Spleen (tissue), 11 donors: ENCODE data around the gene ABCD3. TPM values are rescaled to one million over a fixed set of nuclear protein-coding genes. Genes with fewer than 3 reads are reported as not detected.

Source experiments
- DNase-seq: peaks from one replicate; pipeline ENCODE4 v3.0.0-alpha.2; 2020
- H3K27ac ChIP-seq, 8 donors: fragments of 200-600 bp; sonication (generic) in 7 of 8; 1 replicate in 4 of 8; 2 replicates in 4 of 8; pipeline versions ENCODE4 v1.5.0 to v1.8.0; 2016 to 2021; ENCODE audit warnings: inconsistent platforms in 4 of 8, mild to moderate bottlenecking in 4 of 8, moderate library complexity in 1 of 8
- H3K27me3 ChIP-seq, 7 donors: fragments of 200-600 bp; sonication (generic) in 6 of 7; replicated peaks in 1 of 7; 1 replicate in 4 of 7; 2 replicates in 3 of 7; pipeline versions ENCODE4 v1.5.0 to v1.8.0; 2016 to 2021; ENCODE audit warnings: inconsistent platforms in 3 of 7, mild to moderate bottlenecking in 1 of 7
- H3K36me3 ChIP-seq, 6 donors: fragments of 200-600 bp; sonication (generic) in 5 of 6; 1 replicate in 4 of 6; 2 replicates in 2 of 6; pipeline versions ENCODE4 v1.5.0 to v1.8.0; 2016 to 2021; ENCODE audit warnings: inconsistent platforms in 2 of 6
- H3K4me1 ChIP-seq, 6 donors: fragments of 200-600 bp; sonication (generic) in 5 of 6; 1 replicate in 3 of 6; 2 replicates in 3 of 6; pipeline versions ENCODE4 v1.5.0 to v1.8.0; 2016 to 2021; ENCODE audit warnings: inconsistent platforms in 3 of 6
- H3K4me3 ChIP-seq, 8 donors: fragments of 200-600 bp; sonication (generic) in 7 of 8; 1 replicate in 4 of 8; 2 replicates in 4 of 8; pipeline versions ENCODE4 v1.5.0 to v1.8.0; 2016 to 2021; ENCODE audit warnings: inconsistent platforms in 4 of 8, mild to moderate bottlenecking in 4 of 8, moderate library complexity in 2 of 8
- H3K9me3 ChIP-seq, 8 donors: fragments of 200-600 bp; sonication (generic) in 7 of 8; 1 replicate in 4 of 8; 2 replicates in 4 of 8; pipeline versions ENCODE4 v1.5.0 to v1.8.0; 2016 to 2021; ENCODE audit warnings: inconsistent platforms in 4 of 8
- CTCF ChIP-seq, 11 experiments: fragments of 200-600 bp in 7 of 11; fragments of 450-650 bp in 4 of 11; sonication (generic) in 4 of 11; IDR thresholded peaks in 8 of 11; conservative IDR thresholded peaks in 3 of 11; 1 replicate in 7 of 11; 2 replicates in 4 of 11; pipeline versions ENCODE4 v1.4.0 to v1.8.0; 2016 to 2021; ENCODE audit warnings: antibody characterized with exemption in 11 of 11, inconsistent platforms in 4 of 11, mild to moderate bottlenecking in 1 of 11
- POLR2A ChIP-seq, 3 donors: fragments of 450-650 bp; IDR thresholded peaks; one replicate each; pipeline ENCODE4 v1.5.1; 2017; ENCODE audit warnings: antibody characterized with exemption in 3 of 3, mild to moderate bottlenecking in 1 of 3
- POLR2AphosphoS5 ChIP-seq, 3 donors: sonication (generic); formaldehyde crosslinking; IDR thresholded peaks; one replicate each; pipeline ENCODE4 v1.5.1; 2017; ENCODE audit warnings: antibody characterized with exemption in 3 of 3
- WGBS, 5 donors: extraction: QIAGEN DNeasy Blood & Tissue Kit in 3 of 5; methylation state at CpG; one replicate each; pipeline versions ENCODE4 v1.1.5 to v1.1.7; 2013 to 2018; 5-methylcytosine and 5-hydroxymethylcytosine counted together
- intact Hi-C: fragments of 100-400 bp; cut with DNase I; formaldehyde crosslinking; loops from one replicate; pipeline ENCODE4 v1.15.0; 2023; ENCODE audit warnings: low total_unique reads
- polyA plus RNA-seq, 3 donors: library from polyadenylated mRNA; stranded (reverse); fragments of 200-250 nt; gene quantifications; one replicate each; pipeline ENCODE4 v1.2.1, GENCODE V29; 2013
- total RNA-seq, 7 donors: library from RNA; depleted of rRNA in 3 of 7; stranded (reverse); fragments of >200 nt in 3 of 7; fragmentation: NEBNext Ultra II Directional in 4 of 7; extraction: Animal tissue kit (Norgen Biotek cat#: 25700) in 4 of 7; gene quantifications; one replicate each; pipeline versions ENCODE4 v1.1.0 to v1.2.1, GENCODE V29; 2016 to 2021
- donor health status: healthy with polysubstance abuse.
- donor health status: DM: no; HTN: no; CAD: no; lungs with moderate emphysema.
- donor health status: DM: no; HTN: no; CAD: no.
- donor health status: Bipolar disorder and iron deficiency.
- donor health status: healthy.
- donor health status: DM: no; HTN: no; CAD: no.
- donor health status: DM: yes; HTN: yes; CAD: no.

ABCD3 gene
- total and polyA plus RNA-seq, 10 donors, result 9.1 to 30.8 (median 19.8) TPM

GRCh38 chr1:94519351-94519750, 101.2 kb downstream of the ABCD3 start:
- Histone ChIP-seq H3K27me3 (no peaks in the 10 kb centered on the region), H3K9me3 (no peaks in the 10 kb centered on the region), H3K36me3 (peaks cover 0 to 46% (median 0%) of the 10 kb centered on the region in 6 donors), H3K4me1 (no peaks in the 10 kb centered on the region), H3K4me3 (no peak overlapping the region), H3K27ac (no peak overlapping the region)
- WGBS, 5 donors, result 63 to 81% (median 74%) methylated on average over 2 of the region's 2 CpGs
- DNase-seq, result no peak
- TF ChIP-seq POLR2A (IDR thresholded peaks at IDR 0.05) (no peak), POLR2AphosphoS5 (IDR thresholded peaks at IDR 0.05) (no peak)
- intact Hi-C loops, result loop anchor here (5.0 kb wide), 1 partner anchor 283 kb away; no protein-coding TSS in a partner anchor

- intact Hi-C loops, result no loop called here
- DNase-seq, result no peak
- H3K27me3 ChIP-seq, result no peaks in the 10 kb centered on the region
Measured at GRCh38 chr1:94522304-94522703, 104.1 kb downstream of the ABCD3 start.

GRCh38 chr1:94524531-94524930, 106.3 kb downstream of the ABCD3 start:
- TF ChIP-seq CTCF (IDR thresholded peaks at IDR 0.05 in 8 of 11, conservative IDR thresholded peaks at IDR 0.05 in 3 of 11), result no peak
- TF ChIP-seq POLR2A (IDR thresholded peaks at IDR 0.05), result no peak
- no peak for TF ChIP-seq POLR2AphosphoS5 (IDR thresholded peaks at IDR 0.05)
- 57 to 82% (median 71%) methylated on average over 6 of the region's 6 CpGs for WGBS, 5 donors
- intact Hi-C loops, result no loop called here

More at GRCh38 chr1:94522304-94522703, 104.1 kb downstream of the ABCD3 start:
- 8 to 20% (median 12%) methylated on average over 4 of the region's 4 CpGs for WGBS, 5 donors
- no peak overlapping the region for H3K27ac ChIP-seq
- H3K36me3 ChIP-seq, result peaks cover 0 to 29% (median 0%) of the 10 kb centered on the region in 6 donors
- no peak overlapping the region for H3K4me3 ChIP-seq
- TF ChIP-seq POLR2AphosphoS5 (IDR thresholded peaks at IDR 0.05), result no peak
- TF ChIP-seq CTCF (IDR thresholded peaks at IDR 0.05 in 8 of 11, conservative IDR thresholded peaks at IDR 0.05 in 3 of 11), result peak in 6 of 11 experiments; percentile 16 to 49 (median 34)
- TF ChIP-seq POLR2A (IDR thresholded peaks at IDR 0.05), result no peak
- H3K4me1 ChIP-seq, result no peaks in the 10 kb centered on the region
- no peaks in the 10 kb centered on the region for H3K9me3 ChIP-seq

GRCh38 chr1:94526152-94526980, 108.2 kb downstream of the ABCD3 start:
- DNase-seq, result no peak
- H3K36me3 ChIP-seq, result peaks cover 0 to 5% (median 0%) of the 10 kb centered on the region in 6 donors
- intact Hi-C loops, result no loop called here
- no peak overlapping the region for H3K4me3 ChIP-seq
- H3K9me3 ChIP-seq, result no peaks in the 10 kb centered on the region
- H3K4me1 ChIP-seq, result no peaks in the 10 kb centered on the region
- TF ChIP-seq POLR2A (IDR thresholded peaks at IDR 0.05) (no peak), CTCF (IDR thresholded peaks at IDR 0.05 in 8 of 11, conservative IDR thresholded peaks at IDR 0.05 in 3 of 11) (no peak), POLR2AphosphoS5 (IDR thresholded peaks at IDR 0.05) (no peak)
- 85 to 95% (median 92%) methylated on average over 7 of the region's 7 CpGs for WGBS, 5 donors
- H3K27ac ChIP-seq, result no peak overlapping the region
- H3K27me3 ChIP-seq, result no peaks in the 10 kb centered on the region

More at GRCh38 chr1:94524531-94524930, 106.3 kb downstream of the ABCD3 start:
- Histone ChIP-seq H3K4me1 (no peaks in the 10 kb centered on the region), H3K27me3 (no peaks in the 10 kb centered on the region), H3K36me3 (peaks cover 0 to 7% (median 0%) of the 10 kb centered on the region in 6 donors), H3K4me3 (no peak overlapping the region), H3K9me3 (no peaks in the 10 kb centered on the region), H3K27ac (no peak overlapping the region)
- no peak for DNase-seq
